NCI-H2107 treated with DMSO at 0.1 percent for 48 hours (cell line): ENCODE data around the gene PODXL.
A peak's percentile ranks its signal among the peaks of the same experiment; 100 is the strongest.
"Not testable (repeated sequence)": the region's sequence is repeated elsewhere in the genome, so short reads cannot be mapped to it uniquely, and the experiment has no call there.

Experiments
- DNase-seq: peaks from one replicate; lab custom pipeline; 2025; ENCODE audit not compliant: unreplicated experiment; lab: John Stamatoyannopoulos, UW

The PODXL gene

GRCh38 chr7:131511774-131512535 is 44.5 kb downstream of the PODXL start:
- DNase-seq: no peak

- DNase-seq: no peak
Observed at GRCh38 chr7:131511071-131511470, 45.4 kb downstream of the PODXL start.

DNA sequence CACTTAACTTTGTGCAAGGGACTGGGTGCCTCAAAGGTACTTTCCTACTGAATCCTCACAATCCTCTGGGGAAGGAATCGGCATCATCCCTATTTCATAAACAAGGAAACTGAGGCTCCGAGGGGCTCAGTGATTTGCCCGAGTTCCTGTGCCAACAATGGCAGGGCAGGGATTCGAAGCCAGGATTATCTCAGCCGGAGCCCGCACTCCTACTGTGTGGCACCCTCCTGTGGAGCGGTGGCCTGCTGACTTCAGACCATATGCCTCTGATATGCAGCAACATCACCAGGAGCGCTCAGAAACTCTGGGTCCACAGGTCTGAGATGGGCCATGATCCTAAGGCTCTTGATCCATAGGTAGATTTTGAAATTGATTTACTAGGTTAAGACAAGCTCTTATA is 46.6 kb downstream of the PODXL start:
- DNase-seq: no peak

DNA sequence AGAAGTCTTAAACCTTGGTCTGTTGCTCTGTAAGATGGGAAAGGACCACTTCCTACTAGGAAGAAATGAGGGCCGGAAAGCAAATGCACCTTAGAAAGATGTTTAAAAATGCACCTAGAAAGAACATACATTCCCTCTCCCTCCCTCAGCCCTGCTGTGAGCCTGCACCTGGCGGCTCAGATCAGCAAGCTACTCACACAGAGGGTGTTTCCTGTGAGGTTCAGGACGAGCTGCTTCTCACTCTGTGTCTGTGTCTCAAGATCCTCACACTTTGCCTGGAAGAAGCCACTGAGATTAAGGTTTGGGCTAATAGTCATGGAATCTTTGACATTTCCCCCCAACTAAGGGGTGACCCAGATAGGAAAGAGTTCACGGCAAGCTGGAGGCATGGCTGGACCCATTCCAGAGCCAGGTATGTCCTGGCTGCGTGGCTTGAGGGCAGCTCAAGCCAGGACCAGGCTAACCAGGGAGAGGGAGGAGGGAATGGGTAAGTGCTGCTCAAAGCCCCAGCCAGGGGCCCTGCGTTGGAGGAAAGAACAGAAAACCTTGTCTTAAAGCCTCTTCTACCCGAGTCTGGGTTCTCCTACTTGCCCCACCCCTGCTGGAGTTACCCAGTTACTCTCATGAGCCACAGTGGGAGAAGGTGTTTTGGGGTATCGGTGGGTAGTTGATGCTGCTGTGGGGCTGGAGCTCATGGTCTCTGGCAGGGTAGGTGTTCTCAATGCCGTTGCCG is 47.5 kb downstream of the PODXL start:
- no peak for DNase-seq

- peak; percentile 70 for DNase-seq
Observed at GRCh38 chr7:131507592-131508331, 48.7 kb downstream of the PODXL start.

- DNase-seq: no peak
Observed at GRCh38 chr7:131506597-131506996, 49.8 kb downstream of the PODXL start.

- no peak for DNase-seq
Observed at GRCh38 chr7:131505636-131506557, 50.5 kb downstream of the PODXL start.

- DNase-seq: not testable (repeated sequence)
Observed at GRCh38 chr7:131505037-131505620, 51.3 kb downstream of the PODXL start.

DNA sequence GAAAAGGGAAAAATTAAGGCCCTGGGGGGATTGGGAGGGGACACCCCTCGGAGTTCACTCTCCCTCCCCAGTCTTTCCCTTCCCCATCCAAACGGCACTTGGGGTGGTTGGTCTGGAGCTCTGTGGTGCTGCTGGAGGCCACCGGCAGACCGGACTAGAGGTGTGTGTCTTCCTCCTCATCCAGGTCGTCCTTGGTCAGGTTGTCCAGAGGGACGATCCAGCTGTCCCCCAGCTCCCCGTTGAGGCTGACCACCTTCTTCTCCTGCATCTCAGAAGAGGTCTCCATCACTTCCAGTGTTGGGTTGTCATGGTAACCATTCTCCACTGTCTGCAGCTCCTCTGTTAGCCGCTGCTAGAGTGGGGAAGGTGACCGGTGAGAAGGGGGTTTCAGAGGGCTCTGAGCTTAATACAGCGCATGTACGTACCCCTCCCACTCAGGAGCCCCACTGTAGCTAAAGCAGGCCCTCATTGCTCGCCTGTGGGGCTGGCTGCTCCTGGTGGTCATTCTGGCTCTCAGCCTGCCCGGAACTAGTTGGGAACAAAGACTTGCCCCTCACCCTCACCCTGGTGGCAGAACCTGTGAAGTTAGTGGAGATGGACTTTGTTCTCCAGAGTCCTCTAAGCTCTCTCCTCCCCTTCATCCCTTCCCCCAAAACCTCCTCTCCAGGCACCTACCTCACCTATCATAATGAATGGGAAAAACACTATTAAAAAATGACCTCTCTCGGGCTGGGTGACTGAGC is 52.1 kb downstream of the PODXL start:
- no peak for DNase-seq

GRCh38 chr7:131503639-131504038 is 52.8 kb downstream of the PODXL start:
- DNase-seq: no peak

GRCh38 chr7:131502810-131503508 is 53.5 kb downstream of the PODXL start:
- no peak for DNase-seq

DNA sequence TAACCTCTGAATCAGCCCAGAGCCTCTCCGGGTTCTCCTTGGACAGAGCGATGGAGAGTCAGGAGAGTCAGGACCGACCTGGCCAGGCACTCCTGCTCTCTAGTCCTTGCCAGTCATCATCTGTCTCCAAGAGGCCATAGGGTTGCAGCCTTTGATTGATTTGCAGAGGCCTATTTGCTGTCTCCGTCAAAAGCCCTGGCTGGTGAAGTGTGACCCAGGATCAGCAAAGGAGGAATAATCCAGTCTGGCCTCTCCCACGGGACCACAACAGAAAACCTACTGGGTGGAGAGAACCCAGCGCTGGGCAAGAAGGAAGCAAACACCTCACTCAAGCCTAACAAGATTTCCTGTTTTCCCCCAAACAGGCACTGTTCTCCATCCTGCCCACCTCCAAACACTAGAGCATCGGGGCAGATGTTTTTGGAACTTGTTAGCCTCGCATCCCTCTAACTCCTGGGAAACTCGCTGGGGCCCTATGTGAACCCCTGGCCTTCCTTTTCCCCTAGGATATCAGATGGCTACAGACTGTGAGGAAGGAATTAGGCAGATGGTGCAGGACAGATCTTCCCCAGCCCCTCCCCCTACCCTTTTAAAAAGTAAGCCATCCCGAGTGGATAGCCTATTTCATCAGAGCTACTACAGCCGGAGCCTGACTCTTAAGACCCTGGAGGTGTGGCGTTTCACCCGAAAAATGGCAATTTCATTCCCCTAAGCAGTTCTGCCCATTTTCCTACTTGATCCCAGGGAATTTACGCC is 54.3 kb downstream of the PODXL start:
- no peak for DNase-seq

DNA sequence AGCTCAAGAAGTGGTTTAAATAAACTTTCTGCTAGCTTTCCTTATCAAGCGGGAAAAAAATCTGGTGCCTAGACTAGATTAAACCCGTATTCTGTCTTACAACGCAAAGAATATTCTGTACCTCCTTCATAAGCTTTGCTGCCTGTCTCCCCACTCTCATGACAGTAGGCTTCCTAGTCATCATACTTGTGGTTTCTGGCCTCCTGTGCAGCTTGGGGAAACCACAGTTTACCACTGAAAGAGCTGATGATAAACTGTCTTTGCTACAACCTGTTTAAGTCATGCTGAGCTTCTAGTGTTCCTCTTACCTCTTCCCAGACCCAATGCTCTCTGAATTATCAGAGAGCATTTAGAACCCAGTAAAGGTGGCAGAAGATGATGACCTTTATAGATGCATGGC is 55.0 kb downstream of the PODXL start:
- DNase-seq: no peak

DNA sequence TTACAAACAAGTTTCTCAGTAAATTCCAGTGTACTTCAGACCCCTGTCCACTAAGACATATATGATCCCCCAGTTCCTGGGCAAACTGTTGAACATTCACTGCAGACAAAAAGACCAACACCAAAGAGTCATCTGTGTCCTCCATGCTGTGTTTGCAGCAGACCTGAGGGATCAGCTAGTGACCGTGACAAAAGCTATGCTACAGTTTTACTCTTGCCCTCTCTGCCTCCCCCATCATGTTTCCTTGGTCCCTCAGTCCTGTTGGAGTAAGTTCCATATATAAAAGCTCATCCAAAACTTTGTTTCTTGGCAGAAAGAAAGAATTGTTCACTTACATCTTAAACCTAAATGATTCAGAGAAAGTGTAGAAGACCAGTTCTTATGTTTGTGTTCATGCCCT is 56.1 kb downstream of the PODXL start:
- no peak for DNase-seq

- DNase-seq: no peak
Observed at GRCh38 chr7:131499801-131500200, 56.6 kb downstream of the PODXL start.

GRCh38 chr7:131498237-131498885 is 58.1 kb downstream of the PODXL start:
- no peak for DNase-seq

GRCh38 chr7:131497454-131497853 is 59.0 kb downstream of the PODXL start:
- DNase-seq: no peak
